Lower leg skin (tissue), 3 donors: ENCODE results near the gene B3GALT5.

Source experiments
- POLR2A ChIP-seq, 2 donors: fragments of 450-650 bp; IDR thresholded peaks; one replicate each; pipeline ENCODE4 v1.6.1; 2016 to 2017; ENCODE audit warnings: antibody characterized with exemption in 2 of 2, mild to moderate bottlenecking in 1 of 2, moderate library complexity in 1 of 2
- TF ChIP-seq, protein P1 (sequence below), 3 donors: fragments of 450-650 bp; IDR thresholded peaks; one replicate each; pipeline ENCODE4 v1.5.1; 2016; ENCODE audit warnings: antibody characterized with exemption in 3 of 3, mild to moderate bottlenecking in 3 of 3, moderate library complexity in 2 of 3

DNA sequence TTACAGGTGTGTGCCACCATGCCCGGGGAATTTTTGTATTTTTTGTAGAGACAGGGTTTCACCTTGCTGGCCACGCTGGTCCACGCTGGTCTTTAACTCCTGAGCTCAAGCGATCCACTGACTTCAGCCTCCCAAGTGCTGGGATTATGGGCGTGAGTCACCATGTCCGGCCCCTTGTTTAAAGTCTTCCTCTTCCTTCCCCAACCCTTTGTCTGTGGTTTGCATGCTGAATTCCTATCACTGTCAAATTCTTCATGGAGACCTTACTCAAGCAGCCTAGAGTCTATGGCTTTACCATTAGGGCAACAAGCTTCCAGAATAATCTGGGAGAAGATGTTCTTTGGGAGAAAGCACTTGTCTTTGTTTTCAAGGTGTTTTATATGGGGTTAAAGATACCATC is 34.7 kb downstream of the B3GALT5 start:
- TF ChIP-seq, protein P1, sequence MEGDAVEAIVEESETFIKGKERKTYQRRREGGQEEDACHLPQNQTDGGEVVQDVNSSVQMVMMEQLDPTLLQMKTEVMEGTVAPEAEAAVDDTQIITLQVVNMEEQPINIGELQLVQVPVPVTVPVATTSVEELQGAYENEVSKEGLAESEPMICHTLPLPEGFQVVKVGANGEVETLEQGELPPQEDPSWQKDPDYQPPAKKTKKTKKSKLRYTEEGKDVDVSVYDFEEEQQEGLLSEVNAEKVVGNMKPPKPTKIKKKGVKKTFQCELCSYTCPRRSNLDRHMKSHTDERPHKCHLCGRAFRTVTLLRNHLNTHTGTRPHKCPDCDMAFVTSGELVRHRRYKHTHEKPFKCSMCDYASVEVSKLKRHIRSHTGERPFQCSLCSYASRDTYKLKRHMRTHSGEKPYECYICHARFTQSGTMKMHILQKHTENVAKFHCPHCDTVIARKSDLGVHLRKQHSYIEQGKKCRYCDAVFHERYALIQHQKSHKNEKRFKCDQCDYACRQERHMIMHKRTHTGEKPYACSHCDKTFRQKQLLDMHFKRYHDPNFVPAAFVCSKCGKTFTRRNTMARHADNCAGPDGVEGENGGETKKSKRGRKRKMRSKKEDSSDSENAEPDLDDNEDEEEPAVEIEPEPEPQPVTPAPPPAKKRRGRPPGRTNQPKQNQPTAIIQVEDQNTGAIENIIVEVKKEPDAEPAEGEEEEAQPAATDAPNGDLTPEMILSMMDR (IDR thresholded peaks at IDR 0.05) = no peak
- TF ChIP-seq POLR2A (IDR thresholded peaks at IDR 0.05) = no peak
